ENCODE measurements around the gene OGDHL.
"Not testable (repeated sequence)": the region's sequence is repeated elsewhere in the genome, so short reads cannot be mapped to it uniquely, and the experiment has no call there.

The OGDHL gene

GRCh38 chr10:49761789-49762565 lies at the start of gene OGDHL:
Gene OGDHL (minus strand): TSS chr10:49762323. CDS start chr10:49758592, 3,731 bp downstream.
- DNase-seq (ENCODE audit: low spot score) = peak; percentile 48

GRCh38 chr10:49803988-49804387 lies 41.9 kb upstream of the OGDHL start:
- no peak for DNase-seq (ENCODE audit: low spot score)

- DNase-seq (ENCODE audit: low spot score) = no peak
Observed at GRCh38 chr10:49798275-49798674, 36.2 kb upstream of the OGDHL start.

GRCh38 chr10:49791100-49791499 lies 29.0 kb upstream of the OGDHL start:
- no peak for DNase-seq (ENCODE audit: low spot score)

GRCh38 chr10:49784681-49785080 lies 22.6 kb upstream of the OGDHL start:
- no peak for DNase-seq (ENCODE audit: low spot score)

- no peak for DNase-seq (ENCODE audit: low spot score)
Observed at GRCh38 chr10:49783645-49784044, 21.5 kb upstream of the OGDHL start.

- no peak for DNase-seq (ENCODE audit: low spot score)
Observed at GRCh38 chr10:49781247-49781646, 19.1 kb upstream of the OGDHL start.

- DNase-seq (ENCODE audit: low spot score) = no peak
Observed at GRCh38 chr10:49778197-49778596, 16.1 kb upstream of the OGDHL start.

GRCh38 chr10:49776851-49777250 lies 14.7 kb upstream of the OGDHL start:
- no peak for DNase-seq (ENCODE audit: low spot score)

- DNase-seq (ENCODE audit: low spot score) = no peak
Observed at GRCh38 chr10:49775014-49775413, 12.9 kb upstream of the OGDHL start.

GRCh38 chr10:49772944-49773343 lies 10.8 kb upstream of the OGDHL start:
- not testable (repeated sequence) for DNase-seq (ENCODE audit: low spot score)

GRCh38 chr10:49771046-49771445 lies 8.9 kb upstream of the OGDHL start:
- not testable (repeated sequence) for DNase-seq (ENCODE audit: low spot score)

- no peak for DNase-seq (ENCODE audit: low spot score)
Observed at GRCh38 chr10:49769692-49770091, 7.6 kb upstream of the OGDHL start.

GRCh38 chr10:49768731-49769130 lies 6.6 kb upstream of the OGDHL start:
- DNase-seq (ENCODE audit: low spot score) = no peak

GRCh38 chr10:49768329-49768728 lies 6.2 kb upstream of the OGDHL start:
- no peak for DNase-seq (ENCODE audit: low spot score)

- DNase-seq (ENCODE audit: low spot score) = no peak
Observed at GRCh38 chr10:49767752-49768151, 5.6 kb upstream of the OGDHL start.

- DNase-seq (ENCODE audit: low spot score) = no peak
Observed at GRCh38 chr10:49766484-49766883, 4.4 kb upstream of the OGDHL start.

GRCh38 chr10:49762566-49762877 lies 399 bp upstream of the OGDHL start:
- DNase-seq (ENCODE audit: low spot score) = no peak

- DNase-seq (ENCODE audit: low spot score) = no peak
Observed at GRCh38 chr10:49761201-49761788, 828 bp downstream of the OGDHL start.

GRCh38 chr10:49760789-49761188 lies 1.3 kb downstream of the OGDHL start:
- no peak for DNase-seq (ENCODE audit: low spot score)

GRCh38 chr10:49759787-49760551 lies 2.2 kb downstream of the OGDHL start:
- DNase-seq (ENCODE audit: low spot score) = no peak

GRCh38 chr10:49758249-49758930 lies 3.7 kb downstream of the OGDHL start:
- DNase-seq (ENCODE audit: low spot score) = no peak

- no peak for DNase-seq (ENCODE audit: low spot score)
Observed at GRCh38 chr10:49756641-49757040, 5.5 kb downstream of the OGDHL start.
